Loucy (cell line): Measurements from ENCODE around the gene FAT2.
"Not testable (repeated sequence)": the region's sequence is repeated elsewhere in the genome, so short reads cannot be mapped to it uniquely, and the experiment has no call there.

ENCODE experiments used
- H2AFZ ChIP-seq: fragments of 200-600 bp; sonication (generic); 2 replicates; pipeline ENCODE4 v1.6.0; 2016; ENCODE audit warnings: antibody characterized with exemption, mild to moderate bottlenecking, low read length, moderate library complexity
- H3F3A ChIP-seq: fragments of 200-600 bp; 2 replicates; pipeline ENCODE4 v1.6.0; 2016; ENCODE audit warnings: antibody characterized with exemption, low read depth, mild to moderate bottlenecking
- H3K27me3 ChIP-seq: fragments of 200-600 bp; sonication (generic); 2 replicates; pipeline ENCODE4 v1.6.1; 2014; ENCODE audit warnings: low read length, mild to moderate bottlenecking; ENCODE audit not compliant: insufficient read depth, poor library complexity, severe bottlenecking
- H3K36me3 ChIP-seq: fragments of 200-600 bp; sonication (generic); 2 replicates; pipeline ENCODE4 v1.6.1; 2016; ENCODE audit warnings: low read length; ENCODE audit not compliant: insufficient read depth
- H3K4me1 ChIP-seq: fragments of 200-600 bp; sonication (generic); 2 replicates; pipeline ENCODE4 v1.5.1; 2014; ENCODE audit warnings: low read length, mild to moderate bottlenecking; ENCODE audit not compliant: insufficient read depth, poor library complexity, severe bottlenecking
- H3K4me2 ChIP-seq: fragments of 200-600 bp; sonication (generic); 2 replicates; pipeline ENCODE4 v1.6.0; 2014; ENCODE audit warnings: antibody characterized with exemption, low read length, low read depth, mild to moderate bottlenecking; ENCODE audit not compliant: poor library complexity, severe bottlenecking
- H3K4me3 ChIP-seq: fragments of 200-600 bp; sonication (generic); 2 replicates; pipeline ENCODE4 v1.5.1; 2014; ENCODE audit warnings: low read length, mild to moderate bottlenecking, mixed read lengths; ENCODE audit not compliant: poor library complexity, severe bottlenecking
- H3K79me2 ChIP-seq: fragments of 200-600 bp; sonication (generic); 2 replicates; pipeline ENCODE4 v1.6.1; 2014; ENCODE audit warnings: low read length; ENCODE audit not compliant: insufficient read depth
- H3K9ac ChIP-seq: fragments of 200-600 bp; sonication (generic); 2 replicates; pipeline ENCODE4 v1.6.0; 2014; ENCODE audit warnings: mild to moderate bottlenecking, low read depth, low read length, moderate library complexity; ENCODE audit not compliant: poor library complexity, severe bottlenecking
- H3K9me2 ChIP-seq: fragments of 200-600 bp; sonication (generic); replicated peaks from 2 replicates; pipeline ENCODE4 v1.6.1; 2016; ENCODE audit warnings: low read depth, low read length, mixed read lengths
- H3K9me3 ChIP-seq: fragments of 200-600 bp; sonication (generic); 2 replicates; pipeline ENCODE4 v1.6.1; 2014; ENCODE audit warnings: mild to moderate bottlenecking, antibody characterized with exemption, low read length, low read depth; ENCODE audit not compliant: insufficient read depth
- H4K20me1 ChIP-seq: fragments of 200-600 bp; sonication (generic); 2 replicates; pipeline ENCODE4 v1.6.0; 2014; ENCODE audit warnings: antibody characterized with exemption, low read length, mild to moderate bottlenecking; ENCODE audit not compliant: insufficient read depth, poor library complexity, severe bottlenecking
- EZH2phosphoT487 ChIP-seq: fragments of 200-600 bp; IDR thresholded peaks from 2 replicates; pipeline ENCODE4 v1.6.1; 2018; ENCODE audit warnings: antibody characterized with exemption, mild to moderate bottlenecking, moderate library complexity, borderline replicate concordance
- TF ChIP-seq, protein P1 (sequence below): fragments of 200-600 bp; sonication (generic); conservative IDR thresholded peaks from 2 replicates; pipeline ENCODE4 v1.5.1; 2014; ENCODE audit warnings: mild to moderate bottlenecking, antibody characterized with exemption, low read length

Gene FAT2

DNA sequence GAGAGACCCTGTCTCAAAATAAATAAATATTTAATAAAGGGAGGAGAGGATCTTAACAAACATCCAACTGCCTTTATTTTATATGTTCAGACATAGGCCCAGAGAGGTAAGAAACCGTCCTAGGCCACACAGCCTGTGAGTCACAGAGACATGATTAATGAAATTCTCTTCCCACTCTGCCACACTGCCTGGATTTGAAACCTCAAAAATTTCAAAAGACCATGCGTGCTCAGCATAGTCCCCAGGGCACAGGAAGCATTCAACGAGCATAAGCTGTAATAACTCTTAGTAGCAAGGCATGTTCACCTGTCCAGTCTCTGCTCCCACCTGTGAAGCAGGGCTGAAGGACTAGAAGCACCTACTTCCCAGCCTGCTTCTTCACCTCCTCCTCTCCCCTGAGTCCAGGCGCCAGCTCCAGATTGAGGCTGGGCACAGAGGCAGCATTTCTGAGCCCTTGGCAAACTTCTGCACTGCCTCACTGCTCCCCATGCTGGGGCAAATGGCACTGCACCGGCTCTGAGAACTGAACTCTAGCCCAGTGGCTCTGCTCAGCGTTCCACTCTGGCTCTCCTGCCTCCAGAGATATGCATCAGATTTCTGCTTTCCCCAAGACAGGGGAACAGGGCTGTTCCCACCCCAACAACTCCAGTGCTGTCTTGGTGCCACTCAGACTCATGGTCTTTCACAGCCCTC lies 1.1 kb downstream of the FAT2 start:
- no peak for TF ChIP-seq EZH2phosphoT487
- TF ChIP-seq, protein P1, sequence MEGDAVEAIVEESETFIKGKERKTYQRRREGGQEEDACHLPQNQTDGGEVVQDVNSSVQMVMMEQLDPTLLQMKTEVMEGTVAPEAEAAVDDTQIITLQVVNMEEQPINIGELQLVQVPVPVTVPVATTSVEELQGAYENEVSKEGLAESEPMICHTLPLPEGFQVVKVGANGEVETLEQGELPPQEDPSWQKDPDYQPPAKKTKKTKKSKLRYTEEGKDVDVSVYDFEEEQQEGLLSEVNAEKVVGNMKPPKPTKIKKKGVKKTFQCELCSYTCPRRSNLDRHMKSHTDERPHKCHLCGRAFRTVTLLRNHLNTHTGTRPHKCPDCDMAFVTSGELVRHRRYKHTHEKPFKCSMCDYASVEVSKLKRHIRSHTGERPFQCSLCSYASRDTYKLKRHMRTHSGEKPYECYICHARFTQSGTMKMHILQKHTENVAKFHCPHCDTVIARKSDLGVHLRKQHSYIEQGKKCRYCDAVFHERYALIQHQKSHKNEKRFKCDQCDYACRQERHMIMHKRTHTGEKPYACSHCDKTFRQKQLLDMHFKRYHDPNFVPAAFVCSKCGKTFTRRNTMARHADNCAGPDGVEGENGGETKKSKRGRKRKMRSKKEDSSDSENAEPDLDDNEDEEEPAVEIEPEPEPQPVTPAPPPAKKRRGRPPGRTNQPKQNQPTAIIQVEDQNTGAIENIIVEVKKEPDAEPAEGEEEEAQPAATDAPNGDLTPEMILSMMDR = no peak
- Histone ChIP-seq H3F3A (no peaks in the 10 kb centered on the region), H3K4me1 (no peaks in the 10 kb centered on the region), H3K79me2 (no peaks in the 10 kb centered on the region), H4K20me1 (no peaks in the 10 kb centered on the region), H2AFZ (no peak overlapping the region), H3K9ac (no peak overlapping the region), H3K4me3 (no peak overlapping the region), H3K36me3 (no peaks in the 10 kb centered on the region), H3K9me3 (no peaks in the 10 kb centered on the region), H3K9me2 (no peaks in the 10 kb centered on the region), H3K4me2 (no peak overlapping the region), H3K27me3 (no peaks in the 10 kb centered on the region)

DNA sequence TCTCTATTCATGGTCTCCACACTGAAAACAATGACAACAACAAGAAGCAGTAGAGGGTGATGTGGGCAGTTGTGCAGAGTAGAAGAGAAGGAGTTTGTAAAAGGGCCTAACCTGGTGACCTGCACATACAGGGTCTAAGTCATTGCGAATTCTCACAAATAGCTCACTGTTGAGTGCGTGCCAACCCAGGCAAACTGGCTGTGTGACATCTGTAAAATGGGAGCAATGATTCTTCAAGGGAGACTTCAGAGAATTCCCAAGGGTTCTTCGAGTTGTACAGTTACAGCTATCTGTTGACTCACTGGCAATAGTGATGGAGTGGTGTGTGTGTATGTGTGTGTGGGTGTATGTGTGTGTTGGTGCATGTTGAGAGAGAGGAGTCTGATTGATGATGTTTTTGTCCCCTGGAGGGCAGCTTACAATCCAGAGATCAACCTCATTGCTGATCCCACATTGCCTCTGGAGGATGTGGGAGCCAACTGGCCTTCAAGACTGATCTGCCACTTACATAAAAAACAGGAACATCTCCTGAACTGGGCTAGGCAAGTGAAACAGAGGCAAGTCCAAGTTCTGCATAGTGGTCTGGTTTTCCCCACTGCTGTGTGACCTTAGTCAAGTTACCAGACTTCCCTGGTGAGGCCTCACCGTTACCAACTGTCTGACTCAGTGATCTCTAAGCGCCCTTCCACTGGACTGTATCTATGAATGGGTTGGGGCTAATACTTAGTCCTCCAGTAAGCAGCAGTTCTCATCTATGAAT lies 3.2 kb downstream of the FAT2 start:
- TF ChIP-seq, protein P1 = no peak
- no peak for TF ChIP-seq EZH2phosphoT487
- no peaks in the 10 kb centered on the region for H3K9me3 ChIP-seq
- H3K9me2 ChIP-seq = no peaks in the 10 kb centered on the region
- no peak overlapping the region for H2AFZ ChIP-seq
- H3K4me1 ChIP-seq = no peaks in the 10 kb centered on the region
- no peaks in the 10 kb centered on the region for H3K79me2 ChIP-seq
- no peak overlapping the region for H3K4me3 ChIP-seq
- no peaks in the 10 kb centered on the region for H3K27me3 ChIP-seq
- H3K4me2 ChIP-seq = no peak overlapping the region
- H3K36me3 ChIP-seq = no peaks in the 10 kb centered on the region
- no peaks in the 10 kb centered on the region for H4K20me1 ChIP-seq
- H3F3A ChIP-seq = no peaks in the 10 kb centered on the region
- no peak overlapping the region for H3K9ac ChIP-seq

DNA sequence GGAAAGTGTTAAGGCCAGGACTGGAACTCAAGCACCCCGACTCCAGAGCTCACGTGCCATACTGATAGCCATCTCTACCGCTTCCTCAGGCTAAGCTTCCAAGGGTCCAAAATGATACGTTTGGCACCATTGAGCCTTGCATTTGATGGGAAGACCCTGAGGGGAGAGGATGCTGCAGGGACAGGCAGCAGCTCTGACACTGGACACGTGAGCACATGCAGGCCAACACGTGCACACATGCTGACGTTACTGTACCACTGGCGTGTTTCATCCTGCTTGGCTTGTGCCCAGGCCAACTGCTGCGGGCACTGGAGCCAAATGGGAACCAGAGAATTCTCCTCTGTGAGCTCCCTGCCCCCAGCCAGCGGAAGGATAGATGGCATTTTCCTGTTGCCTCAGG lies 5.2 kb downstream of the FAT2 start:
- Histone ChIP-seq H3K4me3 (no peak overlapping the region), H3K9ac (no peak overlapping the region), H3F3A (no peaks in the 10 kb centered on the region), H3K27me3 (no peaks in the 10 kb centered on the region), H3K36me3 (no peaks in the 10 kb centered on the region), H3K4me2 (no peak overlapping the region), H2AFZ (no peak overlapping the region), H3K4me1 (no peaks in the 10 kb centered on the region), H3K9me3 (no peaks in the 10 kb centered on the region), H4K20me1 (no peaks in the 10 kb centered on the region), H3K9me2 (no peaks in the 10 kb centered on the region), H3K79me2 (no peaks in the 10 kb centered on the region)
- no peak for TF ChIP-seq EZH2phosphoT487
- TF ChIP-seq, protein P1 = no peak

DNA sequence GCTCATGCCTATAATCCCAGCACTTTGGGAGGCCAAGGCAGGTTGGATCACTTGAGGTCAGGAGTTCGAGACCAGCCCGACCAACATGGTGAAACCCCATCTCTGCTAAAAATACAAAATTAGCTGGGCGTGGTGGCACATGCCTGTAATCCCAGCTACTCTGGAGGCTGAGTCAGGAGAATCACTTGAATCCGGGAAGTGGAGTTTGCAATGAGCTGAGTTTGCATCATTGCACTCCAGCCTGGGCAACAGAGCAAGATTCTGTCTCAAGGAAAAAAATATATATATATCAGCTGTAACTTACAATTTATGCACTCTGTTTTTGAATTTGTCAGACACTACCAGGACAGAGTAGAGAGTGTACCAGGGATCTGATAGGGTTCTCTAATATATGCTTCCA lies 5.8 kb downstream of the FAT2 start:
- not testable (repeated sequence) for H3K4me1 ChIP-seq, H4K20me1 ChIP-seq, H3K4me2 ChIP-seq, H3K9me2 ChIP-seq, H3K79me2 ChIP-seq, H3K9me3 ChIP-seq, H3K4me3 ChIP-seq, H3K27me3 ChIP-seq, H2AFZ ChIP-seq, H3K9ac ChIP-seq, H3F3A ChIP-seq, H3K36me3 ChIP-seq
